ENCODE results near the gene HAUS8.

DNA sequence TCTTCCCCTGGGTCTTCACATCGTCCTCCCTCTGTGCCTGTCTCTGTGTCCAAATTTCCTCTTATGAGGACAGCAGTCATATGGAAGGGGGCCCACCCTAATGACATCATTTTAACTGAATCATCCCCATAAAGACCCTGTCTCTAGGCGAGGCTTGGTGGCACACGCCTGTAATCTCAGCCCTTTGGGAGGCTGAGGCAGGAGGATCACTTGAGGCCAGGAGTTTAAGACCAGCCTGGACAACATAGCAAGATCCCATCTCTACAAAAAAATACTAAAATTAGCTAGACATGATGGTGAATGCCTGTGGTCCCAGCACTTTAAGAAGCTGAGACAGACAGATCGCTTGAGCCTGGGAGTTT, 5.2 kb upstream of the HAUS8 start:
- TF ChIP-seq, protein P1, sequence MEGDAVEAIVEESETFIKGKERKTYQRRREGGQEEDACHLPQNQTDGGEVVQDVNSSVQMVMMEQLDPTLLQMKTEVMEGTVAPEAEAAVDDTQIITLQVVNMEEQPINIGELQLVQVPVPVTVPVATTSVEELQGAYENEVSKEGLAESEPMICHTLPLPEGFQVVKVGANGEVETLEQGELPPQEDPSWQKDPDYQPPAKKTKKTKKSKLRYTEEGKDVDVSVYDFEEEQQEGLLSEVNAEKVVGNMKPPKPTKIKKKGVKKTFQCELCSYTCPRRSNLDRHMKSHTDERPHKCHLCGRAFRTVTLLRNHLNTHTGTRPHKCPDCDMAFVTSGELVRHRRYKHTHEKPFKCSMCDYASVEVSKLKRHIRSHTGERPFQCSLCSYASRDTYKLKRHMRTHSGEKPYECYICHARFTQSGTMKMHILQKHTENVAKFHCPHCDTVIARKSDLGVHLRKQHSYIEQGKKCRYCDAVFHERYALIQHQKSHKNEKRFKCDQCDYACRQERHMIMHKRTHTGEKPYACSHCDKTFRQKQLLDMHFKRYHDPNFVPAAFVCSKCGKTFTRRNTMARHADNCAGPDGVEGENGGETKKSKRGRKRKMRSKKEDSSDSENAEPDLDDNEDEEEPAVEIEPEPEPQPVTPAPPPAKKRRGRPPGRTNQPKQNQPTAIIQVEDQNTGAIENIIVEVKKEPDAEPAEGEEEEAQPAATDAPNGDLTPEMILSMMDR (conservative IDR thresholded peaks at IDR 0.05; ENCODE audit: low read length) = no peak; the same call in 1 of the 2 replicates
- no peak for TF ChIP-seq EZH2phosphoT487 (IDR thresholded peaks at IDR 0.05; ENCODE audit: borderline replicate concordance, low read depth, low read length)
